ENCODE results near the gene IFI27L2. TPM values are rescaled to one million over a fixed set of nuclear protein-coding genes. Genes with fewer than 3 reads are reported as not detected.
"Not testable (repeated sequence)": the region's sequence is repeated elsewhere in the genome, so short reads cannot be mapped to it uniquely, and the experiment has no call there.

The IFI27L2 gene
- total RNA-seq, 1 experiment from 2014 or later, result 51.7 TPM

GRCh38 chr14:94158239-94158883 lies 29.0 kb upstream of the IFI27L2 start:
- no peak for DNase-seq (ENCODE audit: low read depth, low spot score)
- in situ Hi-C loops (cut with HindIII; ENCODE audit: low pct_unique_long_range_greater_than_20kb, low sequenced_read_pairs), result no loop called here

DNA sequence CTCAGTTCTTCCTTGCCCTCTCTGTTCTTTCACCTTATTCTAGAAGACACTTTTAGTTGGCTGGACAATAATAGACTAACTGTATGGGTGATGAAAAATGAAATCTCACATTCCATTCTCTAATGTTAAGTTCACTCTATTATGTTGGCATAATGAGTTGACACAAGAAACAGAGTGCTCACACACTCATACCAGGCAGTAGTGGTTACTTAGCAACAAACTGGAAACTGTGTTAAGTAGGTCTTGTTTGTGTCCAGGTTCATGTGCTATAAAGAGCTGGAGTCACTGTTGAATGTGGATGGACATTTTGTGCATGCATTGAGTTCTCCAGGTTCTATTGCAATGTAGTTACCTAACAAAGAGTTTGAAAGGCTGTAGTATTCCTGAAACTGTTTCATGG lies 27.8 kb upstream of the IFI27L2 start:
- in situ Hi-C loops (cut with HindIII; ENCODE audit: low pct_unique_long_range_greater_than_20kb, low sequenced_read_pairs), result no loop called here
- no peak for DNase-seq (ENCODE audit: low read depth, low spot score)

- DNase-seq (ENCODE audit: low read depth, low spot score); in situ Hi-C loops (cut with HindIII; ENCODE audit: low pct_unique_long_range_greater_than_20kb, low sequenced_read_pairs): not testable (repeated sequence)
Observed at GRCh38 chr14:94156143-94156542, 26.7 kb upstream of the IFI27L2 start.

- in situ Hi-C loops (cut with HindIII; ENCODE audit: low pct_unique_long_range_greater_than_20kb, low sequenced_read_pairs), result no loop called here
- DNase-seq (ENCODE audit: low read depth, low spot score), result no peak
Observed at GRCh38 chr14:94153750-94154342, 24.4 kb upstream of the IFI27L2 start.

DNA sequence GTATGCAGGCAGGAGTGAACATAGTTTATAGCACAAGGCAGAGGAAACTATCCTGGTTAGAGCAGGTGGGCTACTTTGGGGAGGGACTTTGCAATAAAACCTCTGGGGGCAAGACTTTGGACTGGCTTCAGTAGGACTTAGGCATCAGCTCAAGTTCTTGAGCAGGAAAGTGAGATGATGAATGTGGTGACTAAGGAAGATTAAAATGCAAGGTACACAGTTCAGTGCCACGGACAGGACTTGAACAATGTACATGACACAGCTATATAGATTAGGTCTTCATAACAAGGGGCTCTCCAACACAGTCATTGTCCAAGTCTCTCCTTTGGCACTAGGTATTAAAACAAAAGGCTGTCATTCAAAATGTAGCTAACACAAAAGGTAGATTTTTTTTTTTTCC lies 23.3 kb upstream of the IFI27L2 start:
- in situ Hi-C loops (cut with HindIII; ENCODE audit: low pct_unique_long_range_greater_than_20kb, low sequenced_read_pairs), result no loop called here

DNA sequence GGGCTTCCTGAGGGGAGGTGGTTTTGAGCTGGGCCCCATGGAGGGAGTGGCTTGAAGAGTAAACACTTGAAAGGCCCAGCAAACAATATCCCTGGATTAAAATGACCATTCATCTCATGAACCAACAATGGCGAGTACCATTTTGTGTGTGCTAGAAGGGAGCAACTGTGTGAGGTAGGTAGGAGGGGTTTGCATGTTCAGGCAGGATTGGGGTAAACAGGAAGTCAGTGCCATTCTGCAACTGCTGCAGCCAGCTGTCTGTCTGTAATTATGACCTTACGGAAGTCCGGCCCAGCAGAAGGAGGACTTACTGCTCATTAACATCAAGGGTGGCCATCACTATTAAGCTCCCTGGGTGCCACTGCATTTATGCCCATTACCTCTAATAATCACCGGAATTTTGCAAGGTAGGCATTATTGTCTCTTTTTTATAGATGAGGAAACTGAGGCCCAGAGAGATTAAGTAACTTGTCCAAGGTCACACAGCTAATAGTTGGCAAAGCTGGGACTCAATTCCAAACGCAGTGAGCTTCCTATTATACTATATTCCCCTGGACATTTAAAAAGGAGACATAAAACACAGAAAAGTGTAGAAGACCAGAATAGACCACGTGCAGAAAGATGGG lies 16.6 kb upstream of the IFI27L2 start:
- no peak for DNase-seq (ENCODE audit: low read depth, low spot score)
- in situ Hi-C loops (cut with HindIII; ENCODE audit: low pct_unique_long_range_greater_than_20kb, low sequenced_read_pairs), result no loop called here

More for the DNA sequence above, 23.3 kb upstream of the IFI27L2 start:
- DNase-seq (ENCODE audit: low read depth, low spot score), result no peak

GRCh38 chr14:94144765-94145164 lies 15.4 kb upstream of the IFI27L2 start:
- in situ Hi-C loops (cut with HindIII; ENCODE audit: low pct_unique_long_range_greater_than_20kb, low sequenced_read_pairs), result no loop called here
- DNase-seq (ENCODE audit: low read depth, low spot score), result peak; percentile 38

DNA sequence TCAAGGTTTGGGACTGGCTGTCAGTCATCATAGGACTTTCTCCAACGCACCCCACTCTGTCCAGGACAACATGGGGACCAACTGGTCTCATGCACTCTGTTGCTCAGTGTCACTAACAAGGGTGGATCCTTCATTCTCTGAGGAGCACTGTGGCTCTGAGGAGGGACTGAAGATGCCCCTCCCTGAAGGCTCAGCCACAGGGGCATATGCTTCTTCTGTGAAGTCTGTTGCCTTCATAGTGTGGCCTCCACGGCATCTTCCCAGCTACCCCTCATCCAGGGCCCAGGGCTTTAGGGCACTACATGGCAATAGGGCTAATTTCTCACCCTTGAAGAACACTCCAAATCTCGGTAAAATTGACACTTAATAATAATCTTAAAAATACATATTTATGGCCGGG lies 14.3 kb upstream of the IFI27L2 start:
- in situ Hi-C loops (cut with HindIII; ENCODE audit: low pct_unique_long_range_greater_than_20kb, low sequenced_read_pairs), result no loop called here
- no peak for DNase-seq (ENCODE audit: low read depth, low spot score)

GRCh38 chr14:94143239-94143638 lies 13.8 kb upstream of the IFI27L2 start:
- DNase-seq (ENCODE audit: low read depth, low spot score), result peak; percentile 37
- in situ Hi-C loops (cut with HindIII; ENCODE audit: low pct_unique_long_range_greater_than_20kb, low sequenced_read_pairs), result no loop called here

DNA sequence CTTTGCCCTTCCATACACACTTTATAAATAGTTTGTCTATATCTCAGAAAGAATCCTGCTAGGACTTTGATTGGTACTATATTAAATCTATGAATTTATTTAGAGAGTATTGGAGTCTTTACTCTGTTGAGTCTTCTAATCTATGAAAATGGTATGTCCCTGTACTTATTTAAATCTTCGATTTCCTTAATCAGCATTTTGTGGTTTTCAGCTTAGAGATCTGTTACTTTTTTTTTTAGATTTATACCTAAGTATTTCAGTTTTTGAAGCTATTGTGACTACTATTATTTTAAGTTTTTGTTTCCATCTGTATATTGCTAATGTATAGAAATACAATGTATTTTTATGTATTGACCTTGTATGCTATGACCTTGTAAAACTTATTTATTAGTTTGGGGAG lies 13.4 kb upstream of the IFI27L2 start:
- in situ Hi-C loops (cut with HindIII; ENCODE audit: low pct_unique_long_range_greater_than_20kb, low sequenced_read_pairs), result no loop called here
- no peak for DNase-seq (ENCODE audit: low read depth, low spot score)

- DNase-seq (ENCODE audit: low read depth, low spot score), result no peak
- in situ Hi-C loops (cut with HindIII; ENCODE audit: low pct_unique_long_range_greater_than_20kb, low sequenced_read_pairs), result no loop called here
Observed at GRCh38 chr14:94142247-94142646, 12.8 kb upstream of the IFI27L2 start.

GRCh38 chr14:94139421-94139820 lies 10.0 kb upstream of the IFI27L2 start:
- in situ Hi-C loops (cut with HindIII; ENCODE audit: low pct_unique_long_range_greater_than_20kb, low sequenced_read_pairs), result no loop called here
- no peak for DNase-seq (ENCODE audit: low read depth, low spot score)

- in situ Hi-C loops (cut with HindIII; ENCODE audit: low pct_unique_long_range_greater_than_20kb, low sequenced_read_pairs), result no loop called here
- DNase-seq (ENCODE audit: low read depth, low spot score), result no peak
Observed at GRCh38 chr14:94139006-94139405, 9.6 kb upstream of the IFI27L2 start.

GRCh38 chr14:94138251-94138650 lies 8.8 kb upstream of the IFI27L2 start:
- DNase-seq (ENCODE audit: low read depth, low spot score), result no peak
- in situ Hi-C loops (cut with HindIII; ENCODE audit: low pct_unique_long_range_greater_than_20kb, low sequenced_read_pairs), result no loop called here

DNA sequence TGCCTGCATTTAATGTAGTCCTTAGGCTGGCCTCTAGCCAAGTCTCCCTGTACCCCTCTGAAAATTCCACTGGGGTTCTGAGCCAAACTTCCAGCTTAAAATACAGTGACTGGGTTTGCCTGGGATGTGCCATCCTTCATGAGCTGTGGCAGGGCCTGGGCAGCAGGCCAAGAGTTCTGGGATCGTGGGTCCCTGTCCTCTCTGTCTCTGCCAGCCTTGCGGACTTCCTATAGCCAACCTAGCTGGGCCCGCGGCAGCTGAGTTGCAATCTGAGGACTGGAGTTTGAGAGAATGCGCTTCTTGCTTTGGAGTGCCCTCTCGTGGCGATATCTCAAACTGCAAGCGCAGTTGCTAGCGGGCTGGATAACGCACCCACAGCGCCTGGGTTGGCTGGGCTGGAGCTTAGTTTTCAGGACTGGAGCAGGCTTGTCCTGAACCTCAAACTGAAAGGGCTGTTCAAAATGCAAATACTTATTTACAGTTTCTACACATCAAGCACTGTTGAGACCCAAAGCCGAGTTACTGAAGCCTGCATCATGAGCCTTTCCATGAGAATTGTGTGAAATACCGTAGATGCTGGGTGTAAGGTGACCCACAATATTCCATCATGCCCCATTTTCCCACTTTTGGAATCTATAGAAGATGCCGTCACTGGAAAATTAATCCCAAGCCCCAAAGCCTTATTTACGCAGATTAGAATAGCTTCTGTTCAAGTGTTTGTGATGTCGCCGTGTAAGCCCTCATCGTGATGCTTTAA lies 7.3 kb upstream of the IFI27L2 start:
- peak; percentile 92 for DNase-seq (ENCODE audit: low read depth, low spot score)
- in situ Hi-C loops (cut with HindIII; ENCODE audit: low pct_unique_long_range_greater_than_20kb, low sequenced_read_pairs), result no loop called here

- in situ Hi-C loops (cut with HindIII; ENCODE audit: low pct_unique_long_range_greater_than_20kb, low sequenced_read_pairs), result no loop called here
- DNase-seq (ENCODE audit: low read depth, low spot score), result no peak
Observed at GRCh38 chr14:94135476-94135875, 6.1 kb upstream of the IFI27L2 start.

DNA sequence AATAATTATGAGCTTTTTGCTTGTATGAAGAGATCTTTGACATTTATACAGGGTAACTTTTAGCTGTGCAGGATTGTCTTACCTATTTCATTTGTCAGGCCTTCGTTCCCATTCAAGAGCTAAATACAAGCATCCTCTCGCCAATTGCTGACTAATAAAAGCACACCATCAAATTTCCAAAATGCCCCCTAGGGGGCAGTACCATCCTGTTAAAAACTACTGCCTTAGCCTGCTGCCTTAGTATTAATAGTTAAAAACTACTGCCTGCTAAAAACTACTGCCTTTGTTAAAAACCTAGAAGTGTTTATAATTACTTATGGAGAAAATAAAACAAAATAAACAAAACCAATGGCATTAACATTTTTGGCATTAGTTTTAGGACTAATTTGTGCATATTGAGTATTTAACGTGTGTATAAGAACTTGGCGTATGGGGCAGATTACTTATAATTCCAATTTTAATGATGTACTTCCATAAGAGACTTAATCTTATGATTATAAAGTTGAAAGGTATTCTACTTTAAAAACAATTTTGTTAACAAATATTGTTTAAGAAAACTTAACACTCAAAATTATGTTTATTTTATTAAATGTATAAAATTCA lies 3.0 kb upstream of the IFI27L2 start:
- peak; percentile 86 for DNase-seq (ENCODE audit: low read depth, low spot score)
- in situ Hi-C loops (cut with HindIII; ENCODE audit: low pct_unique_long_range_greater_than_20kb, low sequenced_read_pairs), result no loop called here

- in situ Hi-C loops (cut with HindIII; ENCODE audit: low pct_unique_long_range_greater_than_20kb, low sequenced_read_pairs), result no loop called here
- DNase-seq (ENCODE audit: low read depth, low spot score), result peak; percentile 78
Observed at GRCh38 chr14:94129758-94130414, 482 bp upstream of the IFI27L2 start.

Measured in SK-MEL-5 (cell line).